ENCODE measurements around the gene UBC. TPM values are rescaled to one million over a fixed set of nuclear protein-coding genes. Genes with fewer than 3 reads are reported as not detected.
A peak's percentile ranks its signal among the peaks of the same experiment; 100 is the strongest.

The UBC gene
- total and polyA plus RNA-seq, 9 of the 15 experiments (the other 6 are each of a cell fraction or from before 2014, with no cell fraction given), result 533 to 1,153 (median 813) TPM

DNA sequence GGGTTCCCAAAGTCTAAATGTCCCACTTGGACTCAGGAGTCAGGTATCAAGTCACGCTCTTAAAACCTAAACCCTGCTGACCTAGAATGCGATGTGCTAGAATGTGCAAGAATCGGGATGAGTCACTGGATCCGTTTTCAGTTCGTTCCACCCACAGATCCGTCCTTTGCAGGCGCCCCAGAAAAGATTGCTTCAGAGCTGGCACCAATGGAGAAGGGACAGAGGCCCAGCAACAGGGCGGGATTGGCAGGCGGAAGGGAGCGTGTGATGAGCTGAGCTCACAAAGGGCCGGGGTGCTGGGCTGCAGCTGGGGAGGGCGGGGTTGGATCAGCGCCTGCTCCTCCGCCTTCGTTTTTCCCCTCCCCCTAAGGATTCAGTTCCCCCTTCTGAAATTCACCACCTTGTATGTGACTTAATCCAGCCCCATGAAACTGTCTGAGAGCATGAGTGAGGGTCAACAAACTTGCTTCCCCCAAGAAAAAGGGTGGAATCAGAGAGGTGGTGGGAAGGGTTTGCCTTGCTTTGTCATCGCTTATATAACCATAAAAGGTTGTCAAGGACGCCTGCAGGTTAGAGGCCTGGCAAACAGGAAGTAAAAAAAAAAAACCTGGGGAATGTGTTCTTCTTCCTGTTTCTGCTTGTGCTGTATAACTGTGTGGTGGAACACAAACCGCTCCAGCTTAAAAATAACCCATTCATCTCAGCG, 2.8 kb upstream of the UBC start:
- Histone ChIP-seq H3K27ac (ENCODE audit: extremely low read depth, low read depth, low read length) (peak overlapping the region; percentile 100), H3K4me3 (peak overlapping the region; percentile 94), H3K36me3 (ENCODE audit: control insufficient read depth, insufficient read depth, low read length) (peaks cover 19% of the 10 kb centered on the region; the same call in 2 of the 3 replicates), H3K9me3 (replicated peaks; ENCODE audit: control insufficient read depth, insufficient read depth, low read depth, low read length) (no peaks in the 10 kb centered on the region), H3K79me2 (ENCODE audit: control insufficient read depth, insufficient read depth, low read length) (peaks cover 37% of the 10 kb centered on the region), H4K20me1 (replicated peaks; ENCODE audit: control insufficient read depth, insufficient read depth, low read length) (peaks cover 17% of the 10 kb centered on the region), H3K9ac (ENCODE audit: insufficient read depth in 1 of 2, low read depth in 2 of 2, low read length in 2 of 2) (peak overlapping the region; percentile 81 to 100; a peak in 3 of 4 replicates), H3K4me1 (replicated peaks in 1 of 2; ENCODE audit: control insufficient read depth in 2 of 2, insufficient read depth in 2 of 2, low read length in 2 of 2) (peaks cover 27 to 50% of the 10 kb centered on the region in 2 experiments), H3K27me3 (ENCODE audit: control insufficient read depth in 2 of 2, insufficient read depth in 2 of 2, low read length in 2 of 2) (no peaks in the 10 kb centered on the region), H2AFZ (ENCODE audit: low read depth, low read length) (peak overlapping the region; percentile 94), H3K4me2 (ENCODE audit: insufficient read depth, low read length) (peak overlapping the region; percentile 94), H3K9me1 (ENCODE audit: control insufficient read depth, insufficient read depth, low read length) (peaks cover 7% of the 10 kb centered on the region)
- BruUV-seq (replicated peaks), result TSS peak; percentile 33
- intact Hi-C loops (cut with micrococcal nuclease), result no loop called here
- ATAC-seq (peak; percentile 86), FAIRE-seq (peak; percentile 93), DNase-seq (ENCODE audit: extremely low read depth in 1 of 4, low spot score in 3 of 4) (peak; percentile 77 to 98 (median 82))
- CTCF ChIA-PET (ENCODE audit: low intra/inter-chr PET ratio), result no interaction called here
- in situ Hi-C loops (cut with MboI), result no loop called here
- POLR2A ChIA-PET, result interaction anchor here (0.6 to 9.2 kb wide), 15 partner anchors 8 to 183 kb away, joined by 3 to 123 read pairs (median 3); no protein-coding TSS in a partner anchor
- WGBS (ENCODE audit: insufficient coverage, low coverage, missing lambda C conversion rate), result 0% methylated on average over 19 of the region's 19 CpGs
- TF ChIP-seq NELFE (IDR thresholded peaks at IDR 0.05; ENCODE audit: insufficient read depth, insufficient read length) (no peak), CHD2 (IDR thresholded peaks at IDR 0.05; ENCODE audit: low read depth, low read length) (peak; percentile 28; the same call in 1 of the 2 replicates), ZBTB7A (IDR thresholded peaks at IDR 0.05; ENCODE audit: borderline replicate concordance, control insufficient read depth, low read depth, low read length) (peak; percentile 62; the same call in 1 of the 2 replicates), PHTF2 (CRISPR knock-in tag; IDR thresholded peaks at IDR 0.05) (no peak), BRCA1 (IDR thresholded peaks at IDR 0.05) (no peak), BRCA1 (CRISPR knock-in tag; IDR thresholded peaks at IDR 0.05) (no peak), SREBF2 (CRISPR knock-in tag; IDR thresholded peaks at IDR 0.05) (no peak), ZNF146 (CRISPR knock-in tag; IDR thresholded peaks at IDR 0.05; ENCODE audit: unreplicated experiment) (no peak), RFX5 (IDR thresholded peaks at IDR 0.05; ENCODE audit: low read depth, low read length) (peak; percentile 85)
- TF ChIP-seq, protein P1, sequence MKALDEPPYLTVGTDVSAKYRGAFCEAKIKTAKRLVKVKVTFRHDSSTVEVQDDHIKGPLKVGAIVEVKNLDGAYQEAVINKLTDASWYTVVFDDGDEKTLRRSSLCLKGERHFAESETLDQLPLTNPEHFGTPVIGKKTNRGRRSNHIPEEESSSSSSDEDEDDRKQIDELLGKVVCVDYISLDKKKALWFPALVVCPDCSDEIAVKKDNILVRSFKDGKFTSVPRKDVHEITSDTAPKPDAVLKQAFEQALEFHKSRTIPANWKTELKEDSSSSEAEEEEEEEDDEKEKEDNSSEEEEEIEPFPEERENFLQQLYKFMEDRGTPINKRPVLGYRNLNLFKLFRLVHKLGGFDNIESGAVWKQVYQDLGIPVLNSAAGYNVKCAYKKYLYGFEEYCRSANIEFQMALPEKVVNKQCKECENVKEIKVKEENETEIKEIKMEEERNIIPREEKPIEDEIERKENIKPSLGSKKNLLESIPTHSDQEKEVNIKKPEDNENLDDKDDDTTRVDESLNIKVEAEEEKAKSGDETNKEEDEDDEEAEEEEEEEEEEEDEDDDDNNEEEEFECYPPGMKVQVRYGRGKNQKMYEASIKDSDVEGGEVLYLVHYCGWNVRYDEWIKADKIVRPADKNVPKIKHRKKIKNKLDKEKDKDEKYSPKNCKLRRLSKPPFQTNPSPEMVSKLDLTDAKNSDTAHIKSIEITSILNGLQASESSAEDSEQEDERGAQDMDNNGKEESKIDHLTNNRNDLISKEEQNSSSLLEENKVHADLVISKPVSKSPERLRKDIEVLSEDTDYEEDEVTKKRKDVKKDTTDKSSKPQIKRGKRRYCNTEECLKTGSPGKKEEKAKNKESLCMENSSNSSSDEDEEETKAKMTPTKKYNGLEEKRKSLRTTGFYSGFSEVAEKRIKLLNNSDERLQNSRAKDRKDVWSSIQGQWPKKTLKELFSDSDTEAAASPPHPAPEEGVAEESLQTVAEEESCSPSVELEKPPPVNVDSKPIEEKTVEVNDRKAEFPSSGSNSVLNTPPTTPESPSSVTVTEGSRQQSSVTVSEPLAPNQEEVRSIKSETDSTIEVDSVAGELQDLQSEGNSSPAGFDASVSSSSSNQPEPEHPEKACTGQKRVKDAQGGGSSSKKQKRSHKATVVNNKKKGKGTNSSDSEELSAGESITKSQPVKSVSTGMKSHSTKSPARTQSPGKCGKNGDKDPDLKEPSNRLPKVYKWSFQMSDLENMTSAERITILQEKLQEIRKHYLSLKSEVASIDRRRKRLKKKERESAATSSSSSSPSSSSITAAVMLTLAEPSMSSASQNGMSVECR (CRISPR knock-in tag; IDR thresholded peaks at IDR 0.05), result peak; percentile 90
- TF ChIP-seq, protein P2, sequence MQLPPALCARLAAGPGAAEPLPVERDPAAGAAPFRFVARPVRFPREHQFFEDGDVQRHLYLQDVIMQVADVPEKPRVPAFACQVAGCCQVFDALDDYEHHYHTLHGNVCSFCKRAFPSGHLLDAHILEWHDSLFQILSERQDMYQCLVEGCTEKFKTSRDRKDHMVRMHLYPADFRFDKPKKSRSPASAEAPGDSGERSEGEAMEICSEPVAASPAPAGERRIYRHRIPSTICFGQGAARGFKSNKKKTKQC (CRISPR knock-in tag; IDR thresholded peaks at IDR 0.05), result no peak
- TF ChIP-seq, protein P3, sequence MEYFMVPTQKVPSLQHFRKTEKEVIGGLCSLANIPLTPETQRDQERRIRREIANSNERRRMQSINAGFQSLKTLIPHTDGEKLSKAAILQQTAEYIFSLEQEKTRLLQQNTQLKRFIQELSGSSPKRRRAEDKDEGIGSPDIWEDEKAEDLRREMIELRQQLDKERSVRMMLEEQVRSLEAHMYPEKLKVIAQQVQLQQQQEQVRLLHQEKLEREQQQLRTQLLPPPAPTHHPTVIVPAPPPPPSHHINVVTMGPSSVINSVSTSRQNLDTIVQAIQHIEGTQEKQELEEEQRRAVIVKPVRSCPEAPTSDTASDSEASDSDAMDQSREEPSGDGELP (CRISPR knock-in tag; IDR thresholded peaks at IDR 0.05; ENCODE audit: borderline replicate concordance), result peak; percentile 98
- TF ChIP-seq, protein P4, sequence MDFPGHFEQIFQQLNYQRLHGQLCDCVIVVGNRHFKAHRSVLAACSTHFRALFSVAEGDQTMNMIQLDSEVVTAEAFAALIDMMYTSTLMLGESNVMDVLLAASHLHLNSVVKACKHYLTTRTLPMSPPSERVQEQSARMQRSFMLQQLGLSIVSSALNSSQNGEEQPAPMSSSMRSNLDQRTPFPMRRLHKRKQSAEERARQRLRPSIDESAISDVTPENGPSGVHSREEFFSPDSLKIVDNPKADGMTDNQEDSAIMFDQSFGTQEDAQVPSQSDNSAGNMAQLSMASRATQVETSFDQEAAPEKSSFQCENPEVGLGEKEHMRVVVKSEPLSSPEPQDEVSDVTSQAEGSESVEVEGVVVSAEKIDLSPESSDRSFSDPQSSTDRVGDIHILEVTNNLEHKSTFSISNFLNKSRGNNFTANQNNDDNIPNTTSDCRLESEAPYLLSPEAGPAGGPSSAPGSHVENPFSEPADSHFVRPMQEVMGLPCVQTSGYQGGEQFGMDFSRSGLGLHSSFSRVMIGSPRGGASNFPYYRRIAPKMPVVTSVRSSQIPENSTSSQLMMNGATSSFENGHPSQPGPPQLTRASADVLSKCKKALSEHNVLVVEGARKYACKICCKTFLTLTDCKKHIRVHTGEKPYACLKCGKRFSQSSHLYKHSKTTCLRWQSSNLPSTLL (IDR thresholded peaks at IDR 0.05), result no peak

Data from K562 (cell line).